Measurements from ENCODE around the gene SERPINB6. TPM values are rescaled to one million over a fixed set of nuclear protein-coding genes. Genes with fewer than 3 reads are reported as not detected.
A peak's percentile ranks its signal among the peaks of the same experiment; 100 is the strongest.

Gene SERPINB6
- total and polyA plus RNA-seq, 9 of the 15 experiments (the other 6 are each of a cell fraction or from before 2014, with no cell fraction given), result 86.6 to 211 (median 143) TPM

DNA sequence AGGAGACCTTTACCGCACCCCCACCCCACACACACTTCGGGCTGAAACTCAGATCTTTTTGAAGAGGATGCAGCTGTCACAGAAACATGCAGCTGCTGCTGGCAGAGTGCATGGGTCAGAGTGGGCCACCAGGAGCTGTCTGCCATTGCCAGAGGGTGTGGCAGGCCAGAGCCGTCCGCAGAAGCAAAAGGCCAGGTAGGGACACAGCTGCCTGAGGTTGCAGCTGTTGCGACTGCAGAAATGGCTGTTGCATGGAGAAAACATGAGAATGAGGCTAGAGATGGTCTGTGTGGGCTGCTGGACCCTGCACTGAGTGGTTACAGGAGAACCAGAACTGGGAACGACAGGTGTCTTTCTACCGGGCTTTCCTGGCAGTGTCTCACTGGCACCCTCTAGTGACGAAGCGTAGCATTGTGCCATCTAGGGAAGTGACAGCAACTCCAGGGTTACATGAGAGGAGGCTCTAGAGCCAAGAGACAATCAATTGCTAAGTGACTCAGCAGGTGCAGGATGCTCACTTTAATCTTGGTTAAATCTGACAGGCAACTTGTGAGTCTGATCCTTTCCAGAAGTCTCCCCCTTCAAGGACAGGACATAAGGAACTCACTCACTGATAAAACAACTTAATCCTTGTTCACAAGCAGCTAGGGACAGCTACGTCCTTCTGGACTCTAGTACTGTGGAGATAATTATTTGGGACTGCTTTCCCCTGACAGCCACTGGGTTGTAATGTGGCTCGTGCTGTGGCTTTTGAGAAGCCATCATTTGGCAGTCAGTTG is 39.2 kb downstream of the SERPINB6 start (continued):
- peak; percentile 43; the same call in 1 of the 2 replicates for TF ChIP-seq ZNF609 (CRISPR knock-in tag; IDR thresholded peaks at IDR 0.05; ENCODE audit: borderline replicate concordance)
- TF ChIP-seq ZBTB17 (CRISPR knock-in tag; IDR thresholded peaks at IDR 0.05), result peak; percentile 94
- TF ChIP-seq GABPA (tag; conservative IDR thresholded peaks at IDR 0.05; ENCODE audit: low read depth), result no peak
- TF ChIP-seq EHMT2 (IDR thresholded peaks at IDR 0.05), result peak; percentile 60
- no peak for TF ChIP-seq HIVEP1 (CRISPR knock-in tag; IDR thresholded peaks at IDR 0.05)
- peak; percentile 48 for TF ChIP-seq TAF1 (IDR thresholded peaks at IDR 0.05; ENCODE audit: control insufficient read depth, extremely low read depth, insufficient read depth, low read length, severe bottlenecking)
- TF ChIP-seq ZFP36 (IDR thresholded peaks at IDR 0.05; ENCODE audit: low read depth, low read length, partially characterized antibody), result no peak
- peak in 1 of 2 experiments; percentile 59; a peak in 2 of 4 replicates for TF ChIP-seq TEAD1 (CRISPR knock-in tag; IDR thresholded peaks at IDR 0.05)
- TF ChIP-seq ZNF408 (CRISPR knock-in tag; IDR thresholded peaks at IDR 0.05; ENCODE audit: low read depth), result no peak
- no peak for TF ChIP-seq NR4A1 (CRISPR knock-in tag; IDR thresholded peaks at IDR 0.05)
- TF ChIP-seq NR4A1 (tag; IDR thresholded peaks at IDR 0.05), result peak; percentile 93
- peak; percentile 93 for TF ChIP-seq BCOR (IDR thresholded peaks at IDR 0.05)
- peak; percentile 96 for TF ChIP-seq SMAD4 (CRISPR knock-in tag; conservative IDR thresholded peaks at IDR 0.05)
- peak; percentile 95 for TF ChIP-seq NFIC (IDR thresholded peaks at IDR 0.05)
- TF ChIP-seq OTX1 (CRISPR knock-in tag; IDR thresholded peaks at IDR 0.05), result no peak
- peak; percentile 64 for TF ChIP-seq E2F1 (CRISPR knock-in tag; IDR thresholded peaks at IDR 0.05)
- TF ChIP-seq CHCHD3 (CRISPR knock-in tag; IDR thresholded peaks at IDR 0.05), result no peak
- no peak for TF ChIP-seq POLR2B (IDR thresholded peaks at IDR 0.05; ENCODE audit: low read depth, partially characterized antibody)
- TF ChIP-seq ZNF24 (IDR thresholded peaks at IDR 0.05), result peak; percentile 74; the same call in 1 of the 2 replicates
- no peak for TF ChIP-seq BRD4 (IDR thresholded peaks at IDR 0.05)
- no peak for TF ChIP-seq ZNF583 (CRISPR knock-in tag; IDR thresholded peaks at IDR 0.05)
- TF ChIP-seq TCF7L2 (IDR thresholded peaks at IDR 0.05; ENCODE audit: low read depth, low read length), result no peak
- TF ChIP-seq TAF7 (tag; IDR thresholded peaks at IDR 0.05), result no peak
- peak; percentile 11 for TF ChIP-seq DACH1 (IDR thresholded peaks at IDR 0.05; ENCODE audit: partially characterized antibody)
- peak; percentile 94 for TF ChIP-seq MAFF (IDR thresholded peaks at IDR 0.05; ENCODE audit: low read length)

Data from K562 (cell line).